Measurements from ENCODE around the gene NOL7.

Gene NOL7

GRCh38 chr6:13633343-13633742 is 18.2 kb downstream of the NOL7 start:
- TF ChIP-seq, protein P1, sequence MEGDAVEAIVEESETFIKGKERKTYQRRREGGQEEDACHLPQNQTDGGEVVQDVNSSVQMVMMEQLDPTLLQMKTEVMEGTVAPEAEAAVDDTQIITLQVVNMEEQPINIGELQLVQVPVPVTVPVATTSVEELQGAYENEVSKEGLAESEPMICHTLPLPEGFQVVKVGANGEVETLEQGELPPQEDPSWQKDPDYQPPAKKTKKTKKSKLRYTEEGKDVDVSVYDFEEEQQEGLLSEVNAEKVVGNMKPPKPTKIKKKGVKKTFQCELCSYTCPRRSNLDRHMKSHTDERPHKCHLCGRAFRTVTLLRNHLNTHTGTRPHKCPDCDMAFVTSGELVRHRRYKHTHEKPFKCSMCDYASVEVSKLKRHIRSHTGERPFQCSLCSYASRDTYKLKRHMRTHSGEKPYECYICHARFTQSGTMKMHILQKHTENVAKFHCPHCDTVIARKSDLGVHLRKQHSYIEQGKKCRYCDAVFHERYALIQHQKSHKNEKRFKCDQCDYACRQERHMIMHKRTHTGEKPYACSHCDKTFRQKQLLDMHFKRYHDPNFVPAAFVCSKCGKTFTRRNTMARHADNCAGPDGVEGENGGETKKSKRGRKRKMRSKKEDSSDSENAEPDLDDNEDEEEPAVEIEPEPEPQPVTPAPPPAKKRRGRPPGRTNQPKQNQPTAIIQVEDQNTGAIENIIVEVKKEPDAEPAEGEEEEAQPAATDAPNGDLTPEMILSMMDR (IDR thresholded peaks at IDR 0.05; ENCODE audit: low read length): no peak
- TF ChIP-seq EZH2 (IDR thresholded peaks at IDR 0.05; ENCODE audit: borderline replicate concordance, low read length): no peak
- no peak overlapping the region for H2AFZ ChIP-seq (ENCODE audit: low read length)
- H3F3A ChIP-seq (ENCODE audit: insufficient read depth, low read length): no peaks in the 10 kb centered on the region
- no peak overlapping the region for H3K27ac ChIP-seq (ENCODE audit: low read depth, low read length, poor library complexity, severe bottlenecking)
- H3K4me1 ChIP-seq (ENCODE audit: insufficient read depth, low read length, severe bottlenecking): peaks cover 11% of the 10 kb centered on the region
- H3K9ac ChIP-seq (ENCODE audit: low read length): no peak overlapping the region
- H3K36me3 ChIP-seq (ENCODE audit: insufficient read depth, low read length): peaks cover 77% of the 10 kb centered on the region
- no peaks in the 10 kb centered on the region for H3K9me2 ChIP-seq (ENCODE audit: low read depth, low read length)
- no peak overlapping the region for H3K4me2 ChIP-seq (ENCODE audit: low read length)
- no peaks in the 10 kb centered on the region for H3K79me2 ChIP-seq (ENCODE audit: insufficient read depth, low read length)
- H3K4me3 ChIP-seq (ENCODE audit: low read depth, low read length, poor library complexity, severe bottlenecking): no peak overlapping the region
- H4K20me1 ChIP-seq (ENCODE audit: insufficient read depth, low read length): no peaks in the 10 kb centered on the region
- no peaks in the 10 kb centered on the region for H3K27me3 ChIP-seq (ENCODE audit: insufficient read depth, low read length)
- no peaks in the 10 kb centered on the region for H3K9me3 ChIP-seq (ENCODE audit: low read length)

GRCh38 chr6:13635948-13636658 is 21.0 kb downstream of the NOL7 start:
- Histone ChIP-seq H3K4me2 (ENCODE audit: low read length) (no peak overlapping the region), H3K36me3 (ENCODE audit: insufficient read depth, low read length) (peaks cover 78% of the 10 kb centered on the region), H3F3A (ENCODE audit: insufficient read depth, low read length) (no peaks in the 10 kb centered on the region), H3K9me2 (ENCODE audit: low read depth, low read length) (no peaks in the 10 kb centered on the region), H4K20me1 (ENCODE audit: insufficient read depth, low read length) (no peaks in the 10 kb centered on the region), H3K27ac (ENCODE audit: low read depth, low read length, poor library complexity, severe bottlenecking) (no peak overlapping the region), H3K4me3 (ENCODE audit: low read depth, low read length, poor library complexity, severe bottlenecking) (no peak overlapping the region), H3K27me3 (ENCODE audit: insufficient read depth, low read length) (no peaks in the 10 kb centered on the region), H3K79me2 (ENCODE audit: insufficient read depth, low read length) (no peaks in the 10 kb centered on the region), H3K9ac (ENCODE audit: low read length) (no peak overlapping the region), H3K4me1 (ENCODE audit: insufficient read depth, low read length, severe bottlenecking) (no peaks in the 10 kb centered on the region), H2AFZ (ENCODE audit: low read length) (no peak overlapping the region), H3K9me3 (ENCODE audit: low read length) (no peaks in the 10 kb centered on the region)
- TF ChIP-seq EZH2 (IDR thresholded peaks at IDR 0.05; ENCODE audit: borderline replicate concordance, low read length): no peak
- TF ChIP-seq, protein P1 (IDR thresholded peaks at IDR 0.05; ENCODE audit: low read length): no peak

DNA sequence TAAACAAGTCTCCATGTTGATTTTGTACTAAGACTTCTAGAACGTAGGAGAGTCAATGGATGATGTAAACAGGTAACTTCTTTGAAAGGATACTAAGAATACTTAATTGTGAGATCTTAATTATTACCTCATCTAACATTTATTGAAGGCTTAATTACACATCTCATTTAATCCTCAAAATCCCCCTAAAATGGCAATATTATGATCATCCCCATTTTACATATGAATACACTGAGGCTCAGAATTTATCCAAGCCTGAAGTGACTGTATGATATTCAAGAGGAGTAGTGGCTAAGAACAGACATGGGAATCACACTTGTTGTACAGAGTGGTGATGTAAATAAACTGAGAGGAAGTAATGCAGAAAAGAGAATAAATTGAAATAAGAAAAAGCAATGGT is 22.9 kb downstream of the NOL7 start:
- Histone ChIP-seq H3K27ac (ENCODE audit: low read depth, low read length, poor library complexity, severe bottlenecking) (no peak overlapping the region), H3K36me3 (ENCODE audit: insufficient read depth, low read length) (peaks cover 70% of the 10 kb centered on the region), H3K9ac (ENCODE audit: low read length) (no peak overlapping the region), H4K20me1 (ENCODE audit: insufficient read depth, low read length) (no peaks in the 10 kb centered on the region), H3K79me2 (ENCODE audit: insufficient read depth, low read length) (no peaks in the 10 kb centered on the region), H3K4me1 (ENCODE audit: insufficient read depth, low read length, severe bottlenecking) (no peaks in the 10 kb centered on the region), H3K4me2 (ENCODE audit: low read length) (no peak overlapping the region), H3K9me3 (ENCODE audit: low read length) (no peaks in the 10 kb centered on the region), H3K9me2 (ENCODE audit: low read depth, low read length) (no peaks in the 10 kb centered on the region), H2AFZ (ENCODE audit: low read length) (no peak overlapping the region), H3K4me3 (ENCODE audit: low read depth, low read length, poor library complexity, severe bottlenecking) (no peak overlapping the region), H3F3A (ENCODE audit: insufficient read depth, low read length) (no peaks in the 10 kb centered on the region), H3K27me3 (ENCODE audit: insufficient read depth, low read length) (no peaks in the 10 kb centered on the region)
- TF ChIP-seq EZH2 (IDR thresholded peaks at IDR 0.05; ENCODE audit: borderline replicate concordance, low read length): no peak

GRCh38 chr6:13638626-13639025 is 23.5 kb downstream of the NOL7 start:
- Histone ChIP-seq H3K27ac (ENCODE audit: low read depth, low read length, poor library complexity, severe bottlenecking) (no peak overlapping the region), H3K4me1 (ENCODE audit: insufficient read depth, low read length, severe bottlenecking) (no peaks in the 10 kb centered on the region), H3K9me3 (ENCODE audit: low read length) (no peaks in the 10 kb centered on the region), H3K9me2 (ENCODE audit: low read depth, low read length) (no peaks in the 10 kb centered on the region), H3K79me2 (ENCODE audit: insufficient read depth, low read length) (no peaks in the 10 kb centered on the region), H3K27me3 (ENCODE audit: insufficient read depth, low read length) (no peaks in the 10 kb centered on the region), H4K20me1 (ENCODE audit: insufficient read depth, low read length) (no peaks in the 10 kb centered on the region), H3K9ac (ENCODE audit: low read length) (no peak overlapping the region), H3K4me3 (ENCODE audit: low read depth, low read length, poor library complexity, severe bottlenecking) (no peak overlapping the region), H3K4me2 (ENCODE audit: low read length) (no peak overlapping the region), H3K36me3 (ENCODE audit: insufficient read depth, low read length) (peaks cover 73% of the 10 kb centered on the region), H2AFZ (ENCODE audit: low read length) (no peak overlapping the region), H3F3A (ENCODE audit: insufficient read depth, low read length) (no peaks in the 10 kb centered on the region)
- TF ChIP-seq, protein P1 (IDR thresholded peaks at IDR 0.05; ENCODE audit: low read length): no peak
- no peak for TF ChIP-seq EZH2 (IDR thresholded peaks at IDR 0.05; ENCODE audit: borderline replicate concordance, low read length)
